GM06990 (cell line): ENCODE data around the gene CORO2B.

Source experiments
- DNase-seq: peaks from one replicate; pipeline ENCODE4 v3.0.0-alpha.2; 2011; ENCODE audit not compliant: insufficient read length; ENCODE audit errors: extremely low read depth
- H3K27me3 ChIP-seq: replicated peaks from 2 replicates; pipeline ENCODE4 v1.6.0; 2011; ENCODE audit warnings: low read length; ENCODE audit not compliant: control insufficient read depth, insufficient read depth
- H3K36me3 ChIP-seq: 2 replicates; pipeline ENCODE4 v1.5.1; 2011; ENCODE audit warnings: low read length; ENCODE audit not compliant: control insufficient read depth, insufficient read depth
- H3K4me3 ChIP-seq: replicated peaks from 2 replicates; pipeline ENCODE4 v1.5.1; 2011; ENCODE audit warnings: low read depth, mild to moderate bottlenecking, control low read depth, low read length
- TF ChIP-seq, protein P1 (sequence below): IDR thresholded peaks from 2 replicates; pipeline ENCODE4 v1.5.1; 2011; ENCODE audit warnings: low read length, control low read depth, mild to moderate bottlenecking, inconsistent platforms; ENCODE audit not compliant: insufficient read depth, poor library complexity, severe bottlenecking

The CORO2B gene

DNA sequence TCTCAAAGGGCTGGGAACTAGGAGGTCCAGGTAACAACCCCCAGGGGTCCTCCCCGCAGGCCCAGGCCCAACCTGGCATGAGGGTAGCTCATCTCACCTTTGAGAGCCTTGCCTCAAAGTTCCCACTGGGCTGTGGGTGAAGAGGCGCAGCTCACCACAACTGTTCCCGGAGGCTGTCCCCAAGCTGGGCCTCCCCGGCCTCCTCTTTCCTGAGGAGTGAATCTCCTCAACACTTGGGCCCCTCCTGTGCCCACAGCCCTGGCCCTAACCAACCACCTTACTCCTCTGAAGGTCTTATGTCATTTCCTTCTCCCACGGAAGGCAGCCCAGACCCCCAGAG lies 27.5 kb upstream of the CORO2B start:
- no peaks in the 10 kb centered on the region for H3K36me3 ChIP-seq
- TF ChIP-seq, protein P1, sequence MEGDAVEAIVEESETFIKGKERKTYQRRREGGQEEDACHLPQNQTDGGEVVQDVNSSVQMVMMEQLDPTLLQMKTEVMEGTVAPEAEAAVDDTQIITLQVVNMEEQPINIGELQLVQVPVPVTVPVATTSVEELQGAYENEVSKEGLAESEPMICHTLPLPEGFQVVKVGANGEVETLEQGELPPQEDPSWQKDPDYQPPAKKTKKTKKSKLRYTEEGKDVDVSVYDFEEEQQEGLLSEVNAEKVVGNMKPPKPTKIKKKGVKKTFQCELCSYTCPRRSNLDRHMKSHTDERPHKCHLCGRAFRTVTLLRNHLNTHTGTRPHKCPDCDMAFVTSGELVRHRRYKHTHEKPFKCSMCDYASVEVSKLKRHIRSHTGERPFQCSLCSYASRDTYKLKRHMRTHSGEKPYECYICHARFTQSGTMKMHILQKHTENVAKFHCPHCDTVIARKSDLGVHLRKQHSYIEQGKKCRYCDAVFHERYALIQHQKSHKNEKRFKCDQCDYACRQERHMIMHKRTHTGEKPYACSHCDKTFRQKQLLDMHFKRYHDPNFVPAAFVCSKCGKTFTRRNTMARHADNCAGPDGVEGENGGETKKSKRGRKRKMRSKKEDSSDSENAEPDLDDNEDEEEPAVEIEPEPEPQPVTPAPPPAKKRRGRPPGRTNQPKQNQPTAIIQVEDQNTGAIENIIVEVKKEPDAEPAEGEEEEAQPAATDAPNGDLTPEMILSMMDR, result no peak
- no peak overlapping the region for H3K4me3 ChIP-seq
- no peak for DNase-seq
- H3K27me3 ChIP-seq, result no peaks in the 10 kb centered on the region

DNA sequence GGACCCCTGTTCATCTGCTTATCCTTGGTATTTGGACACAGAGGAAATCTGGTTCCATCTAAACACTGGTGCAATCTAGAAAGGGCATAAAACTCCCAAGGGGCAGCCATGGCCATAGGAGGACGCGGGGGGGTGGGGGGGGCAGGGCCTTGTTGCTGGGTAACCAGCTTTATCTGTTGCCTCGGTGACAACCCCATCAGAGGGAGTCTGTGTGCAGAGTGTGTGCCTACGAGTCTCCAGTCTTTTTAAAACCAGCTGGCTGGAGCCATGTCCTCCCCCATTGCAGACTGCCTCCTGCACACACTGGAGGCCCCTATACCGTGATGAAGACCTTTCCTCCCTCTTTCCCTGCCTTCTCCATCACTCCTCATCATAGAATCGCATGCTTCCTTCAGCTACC lies 26.4 kb upstream of the CORO2B start:
- TF ChIP-seq, protein P1, result no peak
- Histone ChIP-seq H3K4me3 (no peak overlapping the region), H3K36me3 (no peaks in the 10 kb centered on the region), H3K27me3 (no peaks in the 10 kb centered on the region)
- no peak for DNase-seq

DNA sequence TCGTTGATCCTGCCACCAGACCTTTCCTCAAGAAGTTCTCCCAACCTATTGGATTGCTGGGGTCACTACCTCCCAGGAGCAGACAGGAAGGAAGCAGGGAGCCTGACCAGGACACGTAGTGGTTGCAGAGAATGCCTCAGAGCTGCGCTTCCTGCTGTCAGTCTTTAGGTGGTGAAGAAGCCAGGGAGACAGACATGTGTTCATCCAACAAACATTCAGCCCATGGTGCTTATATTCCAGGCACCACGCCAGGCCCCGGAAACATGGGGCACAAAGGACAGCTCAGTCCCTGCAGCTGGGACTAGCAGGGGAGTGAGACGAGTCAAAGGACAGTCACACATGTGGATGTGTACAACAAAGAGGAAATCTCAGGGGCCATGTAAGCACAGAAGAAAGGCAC lies 26.0 kb upstream of the CORO2B start:
- Histone ChIP-seq H3K36me3 (no peaks in the 10 kb centered on the region), H3K4me3 (no peak overlapping the region), H3K27me3 (no peaks in the 10 kb centered on the region)
- TF ChIP-seq, protein P1, result no peak
- DNase-seq, result no peak

DNA sequence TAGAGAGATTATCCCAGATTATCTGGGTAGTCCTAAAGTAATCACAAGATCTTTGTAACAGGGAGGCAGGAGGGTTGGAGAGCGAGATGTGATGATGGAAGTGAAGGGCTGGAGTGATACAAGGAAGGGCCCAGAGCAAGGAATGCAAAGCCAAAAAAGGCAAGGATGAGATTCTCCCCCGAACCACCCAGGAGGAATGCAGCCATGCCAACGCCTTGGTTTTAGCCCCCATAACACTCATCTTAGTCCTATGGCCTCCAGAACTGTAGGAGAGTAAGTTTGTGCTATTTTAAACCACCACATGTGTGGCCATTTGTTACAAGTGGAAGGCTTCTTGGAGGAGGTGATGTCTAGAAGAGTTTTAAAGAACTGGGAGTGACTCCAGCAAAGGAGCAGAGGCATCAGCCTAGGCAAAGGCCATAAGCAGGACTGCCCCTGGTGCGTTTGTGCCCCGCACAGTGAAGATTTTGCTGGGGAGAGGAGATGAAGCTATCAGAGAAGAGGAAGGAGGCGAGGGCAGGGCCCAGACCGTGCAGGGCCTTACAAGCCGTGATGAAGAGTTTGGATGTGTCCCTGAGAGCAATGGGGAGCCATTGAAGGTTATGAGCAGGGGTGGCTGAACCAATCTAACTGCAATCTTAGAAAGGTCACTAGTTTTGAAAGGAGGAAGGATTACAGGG lies 25.3 kb upstream of the CORO2B start:
- Histone ChIP-seq H3K36me3 (no peaks in the 10 kb centered on the region), H3K4me3 (no peak overlapping the region), H3K27me3 (0 out of 2 replicates have a peak, but pooled peaks cover 2% of the 10 kb centered on the region)
- TF ChIP-seq, protein P1, result no peak
- DNase-seq, result no peak

DNA sequence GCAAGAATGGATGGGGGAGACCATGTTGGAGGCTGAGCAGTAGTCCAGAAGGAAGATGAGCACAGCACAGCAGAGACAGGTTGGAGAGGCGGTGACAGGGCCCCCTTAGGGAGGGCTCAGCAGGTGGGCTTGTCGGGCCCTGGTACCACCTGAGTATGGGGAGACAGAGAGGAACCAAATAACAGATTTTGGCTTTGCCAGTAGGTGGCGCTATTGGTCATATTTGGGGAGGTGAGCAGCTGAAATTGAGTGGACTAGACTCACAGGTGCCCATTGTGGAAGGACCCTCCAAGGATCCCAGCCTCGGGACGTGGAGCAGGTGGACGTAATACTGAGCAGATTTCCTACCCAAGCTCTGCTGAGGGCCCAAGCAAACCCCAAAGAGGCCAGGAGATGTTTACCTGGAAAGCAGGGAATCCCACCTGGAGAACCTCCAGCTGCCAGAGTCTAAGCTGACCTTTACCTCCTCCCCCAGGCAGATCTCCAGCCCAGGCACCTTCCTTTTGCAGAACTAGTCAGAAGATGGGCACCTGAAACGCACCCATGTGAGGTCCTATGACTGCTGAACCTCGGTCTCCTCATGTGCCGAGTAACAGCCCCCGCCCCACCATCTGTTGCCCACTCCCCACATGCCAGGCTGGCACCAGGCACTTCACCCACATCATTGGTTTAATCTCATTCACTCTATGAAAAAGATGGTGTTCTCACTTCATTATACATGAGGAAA lies 24.6 kb upstream of the CORO2B start:
- Histone ChIP-seq H3K36me3 (no peaks in the 10 kb centered on the region), H3K27me3 (peaks cover 2% of the 10 kb centered on the region; the same call in 1 of the 2 replicates), H3K4me3 (no peak overlapping the region)
- DNase-seq, result no peak
- TF ChIP-seq, protein P1, result peak; percentile 60
